ENCODE results near the gene WNT6. TPM values are rescaled to one million over a fixed set of nuclear protein-coding genes. Genes with fewer than 3 reads are reported as not detected.

WNT6 gene
- total RNA-seq, 4 donors from 2014 or later = 0.73 to 0.76 TPM; not detected in 2

DNA sequence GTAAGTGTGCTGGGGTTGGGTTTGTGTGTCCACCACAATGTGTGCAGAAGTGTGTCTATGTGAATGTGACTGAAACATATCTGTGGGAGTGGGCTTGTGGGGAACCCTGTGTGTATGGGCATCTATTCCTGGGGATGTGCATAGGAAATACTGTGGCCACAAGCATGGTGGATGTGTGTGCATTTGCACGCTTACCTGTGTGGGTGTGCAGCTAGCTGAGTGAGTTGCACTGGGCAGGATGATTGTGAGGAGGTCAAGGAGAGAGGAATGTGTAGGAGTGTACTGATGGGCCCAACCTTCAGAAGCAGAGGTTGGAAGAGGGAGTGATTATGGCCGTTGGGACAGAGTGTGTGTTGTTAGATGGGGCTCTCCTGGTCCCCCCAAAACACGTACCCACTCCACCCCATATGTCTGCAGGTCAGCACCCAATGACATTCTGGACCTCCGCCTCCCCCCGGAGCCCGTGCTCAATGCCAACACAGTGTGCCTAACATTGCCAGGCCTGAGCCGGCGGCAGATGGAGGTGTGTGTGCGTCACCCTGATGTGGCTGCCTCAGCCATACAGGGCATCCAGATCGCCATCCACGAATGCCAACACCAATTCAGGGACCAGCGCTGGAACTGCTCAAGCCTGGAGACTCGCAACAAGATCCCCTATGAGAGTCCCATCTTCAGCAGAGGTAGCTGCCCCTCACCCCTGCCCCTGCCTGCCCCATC lies 22.3 kb downstream of the WNT6 start:
- Histone ChIP-seq H3K9me3 (no peaks in the 10 kb centered on the region), H3K27me3 (peaks cover 0 to 99% (median 7%) of the 10 kb centered on the region in 4 donors), H3K4me1 (peaks cover 33 to 84% (median 36%) of the 10 kb centered on the region in 3 donors), H3K27ac (peak overlapping the region; percentile 73 to 84 (median 79)), H3K4me3 (peak overlapping the region in 2 of 4 donors; percentile 6 to 68), H3K36me3 (no peaks in the 10 kb centered on the region)
- no peak for DNase-seq
- TF ChIP-seq, protein P1, sequence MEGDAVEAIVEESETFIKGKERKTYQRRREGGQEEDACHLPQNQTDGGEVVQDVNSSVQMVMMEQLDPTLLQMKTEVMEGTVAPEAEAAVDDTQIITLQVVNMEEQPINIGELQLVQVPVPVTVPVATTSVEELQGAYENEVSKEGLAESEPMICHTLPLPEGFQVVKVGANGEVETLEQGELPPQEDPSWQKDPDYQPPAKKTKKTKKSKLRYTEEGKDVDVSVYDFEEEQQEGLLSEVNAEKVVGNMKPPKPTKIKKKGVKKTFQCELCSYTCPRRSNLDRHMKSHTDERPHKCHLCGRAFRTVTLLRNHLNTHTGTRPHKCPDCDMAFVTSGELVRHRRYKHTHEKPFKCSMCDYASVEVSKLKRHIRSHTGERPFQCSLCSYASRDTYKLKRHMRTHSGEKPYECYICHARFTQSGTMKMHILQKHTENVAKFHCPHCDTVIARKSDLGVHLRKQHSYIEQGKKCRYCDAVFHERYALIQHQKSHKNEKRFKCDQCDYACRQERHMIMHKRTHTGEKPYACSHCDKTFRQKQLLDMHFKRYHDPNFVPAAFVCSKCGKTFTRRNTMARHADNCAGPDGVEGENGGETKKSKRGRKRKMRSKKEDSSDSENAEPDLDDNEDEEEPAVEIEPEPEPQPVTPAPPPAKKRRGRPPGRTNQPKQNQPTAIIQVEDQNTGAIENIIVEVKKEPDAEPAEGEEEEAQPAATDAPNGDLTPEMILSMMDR (IDR thresholded peaks at IDR 0.05) = no peak
- TF ChIP-seq POLR2A (IDR thresholded peaks at IDR 0.05) = no peak
- intact Hi-C loops (cut with DNase I) = no loop called here
- 47 to 84% methylated on average over 4 to 8 of the region's 13 CpGs for WGBS, 2 donors

GRCh38 chr2:218882461-218882816 lies 22.8 kb downstream of the WNT6 start:
- peak overlapping the region in 1 of 4 donors; percentile 68 for H3K4me3 ChIP-seq
- H3K4me1 ChIP-seq = peaks cover 33 to 89% (median 36%) of the 10 kb centered on the region in 3 donors
- H3K36me3 ChIP-seq = no peaks in the 10 kb centered on the region
- 14 to 67% methylated on average over 1 of the region's 1 CpG for WGBS, 2 donors
- TF ChIP-seq, protein P1 (IDR thresholded peaks at IDR 0.05) = no peak
- no peak for TF ChIP-seq POLR2A (IDR thresholded peaks at IDR 0.05)
- no peak for DNase-seq
- H3K9me3 ChIP-seq = no peaks in the 10 kb centered on the region
- H3K27me3 ChIP-seq = peaks cover 0 to 99% (median 7%) of the 10 kb centered on the region in 4 donors
- intact Hi-C loops (cut with DNase I) = no loop called here
- H3K27ac ChIP-seq = peak overlapping the region; percentile 73 to 84 (median 79)

DNA sequence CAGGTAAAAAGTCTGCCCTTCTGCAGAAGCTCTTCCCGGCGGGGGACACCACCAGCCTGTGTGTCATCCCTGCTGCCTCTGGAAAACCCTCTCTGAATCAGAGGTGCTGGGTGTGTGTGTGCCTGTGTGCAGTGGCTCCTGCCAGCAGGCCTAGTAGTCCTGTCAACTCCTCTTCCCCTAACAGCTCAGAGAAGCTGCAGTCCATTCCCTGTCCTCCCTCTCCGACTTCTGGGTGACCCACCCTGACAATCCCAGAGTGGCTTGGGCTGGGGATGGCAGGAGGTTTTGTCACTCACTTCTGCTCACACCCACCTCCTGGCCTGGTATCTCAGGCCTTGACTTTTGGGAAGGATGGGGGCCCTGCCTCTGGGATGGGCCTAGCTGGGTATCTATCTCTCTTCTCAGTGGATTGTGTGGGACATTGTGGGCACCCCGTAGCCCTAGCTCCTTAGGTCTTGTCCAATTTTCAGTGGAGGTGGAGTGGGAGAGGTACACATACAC lies 23.3 kb downstream of the WNT6 start:
- peaks cover 0 to 96% (median 7%) of the 10 kb centered on the region in 4 donors for H3K27me3 ChIP-seq
- H3K4me3 ChIP-seq = peak overlapping the region in 2 of 4 donors; percentile 50 to 71
- WGBS, 2 donors = 24 to 63% methylated on average over 1 to 3 of the region's 4 CpGs
- H3K4me1 ChIP-seq = peaks cover 33 to 90% (median 36%) of the 10 kb centered on the region in 3 donors
- no peaks in the 10 kb centered on the region for H3K36me3 ChIP-seq
- TF ChIP-seq, protein P1 (IDR thresholded peaks at IDR 0.05) = no peak
- TF ChIP-seq POLR2A (IDR thresholded peaks at IDR 0.05) = peak in 1 of 4 donors; percentile 10
- H3K27ac ChIP-seq = peak overlapping the region; percentile 73 to 84 (median 79)
- intact Hi-C loops (cut with DNase I) = no loop called here
- no peak for DNase-seq
- no peaks in the 10 kb centered on the region for H3K9me3 ChIP-seq

- no peak for TF ChIP-seq POLR2A (IDR thresholded peaks at IDR 0.05)
- TF ChIP-seq, protein P1 (IDR thresholded peaks at IDR 0.05) = no peak
- WGBS, 2 donors = 42 to 100% methylated on average over 1 to 6 of the region's 89 CpGs
- intact Hi-C loops (cut with DNase I) = no loop called here
- Histone ChIP-seq H3K36me3 (no peaks in the 10 kb centered on the region), H3K4me1 (peaks cover 33 to 85% (median 36%) of the 10 kb centered on the region in 3 donors), H3K4me3 (peak overlapping the region; percentile 33 to 71 (median 44)), H3K27me3 (peaks cover 0 to 94% (median 7%) of the 10 kb centered on the region in 4 donors), H3K27ac (peak overlapping the region; percentile 73 to 84 (median 79)), H3K9me3 (no peaks in the 10 kb centered on the region)
- no peak for DNase-seq
These were observed 24.2 kb downstream of the WNT6 start for GRCh38 chr2:218883491-218884490.

All from esophagus squamous epithelium (tissue), 5 donors.